H1 (cell line): ENCODE measurements around the gene UQCRQ. TPM values are rescaled to one million over a fixed set of nuclear protein-coding genes. Genes with fewer than 3 reads are reported as not detected.

Experiments used
- CTCF ChIA-PET: fragments of 300-600 bp; sonication (Branson Sonifier 250); formaldehyde crosslinking; loops from one replicate; lab custom pipeline; 2021; ENCODE audit not compliant: partially characterized antibody; lab: Charles Lee
- POLR2A ChIA-PET: fragments of 300-600 bp; sonication (Branson Sonifier 250); formaldehyde crosslinking; loops from one replicate; lab custom pipeline; 2021; ENCODE audit warnings: inconsistent platforms; ENCODE audit not compliant: partially characterized antibody; lab: Charles Lee
- DNase-seq, 2 experiments: peaks; one replicate each; pipeline versions ENCODE4 v3.0.0 to v3.0.0-alpha.2; 2010 to 2022; ENCODE audit warnings: low spot score in 2 of 2, low read depth in 1 of 2, mixed read lengths in 1 of 2
- FAIRE-seq: peaks from 2 replicates; lab custom pipeline; 2011; peaks lifted over from hg19 to GRCh38; lab: Jason Lieb, UNC
- H2AFZ ChIP-seq: 2 replicates; pipeline ENCODE4 v1.8.1; 2012; ENCODE audit warnings: low read length, inconsistent platforms
- H2AK5ac ChIP-seq: 2 replicates; pipeline ENCODE4 v1.6.1; 2013; ENCODE audit warnings: low read depth, low read length
- H2BK120ac ChIP-seq: replicated peaks from 2 replicates; pipeline ENCODE3; 2013; ENCODE audit warnings: low read depth, low read length, inconsistent platforms
- H2BK12ac ChIP-seq: 2 replicates; pipeline ENCODE4 v1.6.1; 2013; ENCODE audit warnings: low read depth, low read length
- H2BK15ac ChIP-seq: 2 replicates; pipeline ENCODE4 v1.6.1; 2013; ENCODE audit warnings: low read length
- H2BK20ac ChIP-seq: 2 replicates; pipeline ENCODE4 v1.6.1; 2013; ENCODE audit warnings: low read length
- H2BK5ac ChIP-seq: 2 replicates; pipeline ENCODE4 v1.6.1; 2013; ENCODE audit warnings: low read depth, low read length
- H3K14ac ChIP-seq: 2 replicates; pipeline ENCODE4 v1.6.1; 2013; ENCODE audit warnings: inconsistent platforms; ENCODE audit not compliant: insufficient read length
- H3K18ac ChIP-seq: 2 replicates; pipeline ENCODE4 v1.6.1; 2013; ENCODE audit warnings: low read length; ENCODE audit errors: extremely low read depth
- H3K23ac ChIP-seq: 2 replicates; pipeline ENCODE4 v1.6.1; 2013; ENCODE audit warnings: inconsistent platforms; ENCODE audit not compliant: insufficient read length
- H3K23me2 ChIP-seq: 2 replicates; pipeline ENCODE4 v1.6.1; 2013; ENCODE audit warnings: low read depth, low read length
- H3K27ac ChIP-seq: 2 replicates; pipeline ENCODE4 v1.6.1; 2011; ENCODE audit warnings: low read depth, low read length, inconsistent platforms
- H3K27me3 ChIP-seq, 4 experiments: replicated peaks in 1 of 4; 1 replicate in 1 of 4; 2 replicates in 3 of 4; pipeline versions ENCODE4 v1.6.1 to v1.8.1; 2011 to 2013; ENCODE audit warnings: low read length in 3 of 4, mild to moderate bottlenecking in 3 of 4, inconsistent platforms in 2 of 4, mixed read lengths in 2 of 4, moderate library complexity in 1 of 4; ENCODE audit not compliant: control insufficient read depth in 3 of 4, insufficient read depth in 3 of 4; ENCODE audit errors: extremely low read depth in 1 of 4
- H3K36me3 ChIP-seq, 4 experiments: 2 replicates each; pipeline versions ENCODE4 v1.6.1 to v1.8.1; 2011 to 2013; ENCODE audit warnings: mild to moderate bottlenecking in 4 of 4, low read length in 3 of 4, moderate library complexity in 2 of 4, control low read depth in 1 of 4, inconsistent platforms in 1 of 4; ENCODE audit not compliant: insufficient read depth in 4 of 4, control insufficient read depth in 2 of 4
- H3K4ac ChIP-seq: replicated peaks from 2 replicates; pipeline ENCODE3; 2013; ENCODE audit warnings: low read length, low read depth, mixed read lengths, inconsistent platforms; ENCODE audit not compliant: insufficient read length
- H3K4me1 ChIP-seq, 4 experiments: replicated peaks in 1 of 4; 1 replicate in 1 of 4; 2 replicates in 3 of 4; pipeline versions ENCODE4 v1.6.1 to v1.8.1; 2011 to 2013; ENCODE audit warnings: low read length in 3 of 4, inconsistent platforms in 2 of 4, mixed read lengths in 1 of 4; ENCODE audit not compliant: insufficient read depth in 4 of 4, control insufficient read depth in 3 of 4
- H3K4me2 ChIP-seq, 2 experiments: 2 replicates each; pipeline versions ENCODE4 v1.6.1 to v1.8.1; 2011 to 2013; ENCODE audit warnings: low read depth in 2 of 2, low read length in 2 of 2, control low read depth in 1 of 2, inconsistent platforms in 1 of 2, mild to moderate bottlenecking in 1 of 2; ENCODE audit not compliant: insufficient read depth in 1 of 2
- H3K4me3 ChIP-seq, 4 experiments: fragments of 200-600, 300-600 bp in 1 of 4; sonication (generic), shearing (Covaris generic), sonication (Bioruptor Twin) in 1 of 4; 2 replicates each; pipeline versions ENCODE4 v1.5.1 to v1.8.1; 2011 to 2016; ENCODE audit warnings: low read length in 4 of 4, low read depth in 3 of 4, control low read depth in 2 of 4, inconsistent platforms in 2 of 4, mild to moderate bottlenecking in 2 of 4, mixed read lengths in 1 of 4, moderate library complexity in 1 of 4; ENCODE audit not compliant: insufficient read depth in 2 of 4; ENCODE audit errors: extremely low read depth in 1 of 4
- H3K56ac ChIP-seq: replicated peaks from 2 replicates; pipeline ENCODE3; 2013; ENCODE audit warnings: low read depth, mild to moderate bottlenecking, mixed read lengths, low read length, inconsistent platforms; ENCODE audit not compliant: insufficient read length
- H3K79me1 ChIP-seq: 2 replicates; pipeline ENCODE4 v1.6.1; 2013; ENCODE audit warnings: low read depth, low read length, control low read depth
- H3K79me2 ChIP-seq, 2 experiments: 2 replicates each; pipeline versions ENCODE4 v1.6.1 to v1.8.1; 2012 to 2013; ENCODE audit warnings: low read length in 2 of 2, mild to moderate bottlenecking in 2 of 2, inconsistent platforms in 1 of 2; ENCODE audit not compliant: insufficient read depth in 2 of 2, control insufficient read depth in 1 of 2
- H3K9ac ChIP-seq, 4 experiments: replicated peaks in 1 of 4; 1 replicate in 1 of 4; 2 replicates in 3 of 4; pipeline versions ENCODE4 v1.6.1 to v1.8.1; 2011 to 2013; ENCODE audit warnings: low read depth in 3 of 4, low read length in 3 of 4, control low read depth in 2 of 4, mild to moderate bottlenecking in 2 of 4, moderate library complexity in 2 of 4, inconsistent platforms in 1 of 4; ENCODE audit errors: extremely low read depth in 1 of 4
- H3K9me3 ChIP-seq, 2 experiments: 2 replicates each; pipeline versions ENCODE4 v1.6.1 to v1.8.1; 2012 to 2013; ENCODE audit warnings: mild to moderate bottlenecking in 2 of 2, moderate library complexity in 2 of 2, control low read depth in 1 of 2, inconsistent platforms in 1 of 2, low read depth in 1 of 2, low read length in 1 of 2, mixed read lengths in 1 of 2; ENCODE audit not compliant: insufficient read depth in 2 of 2
- H4K20me1 ChIP-seq, 2 experiments: replicated peaks in 1 of 2; 2 replicates each; pipeline versions ENCODE3 to v1.8.1; 2011 to 2013; ENCODE audit warnings: inconsistent platforms in 2 of 2, low read length in 2 of 2, mild to moderate bottlenecking in 1 of 2; ENCODE audit not compliant: insufficient read depth in 2 of 2, control insufficient read depth in 1 of 2
- H4K5ac ChIP-seq: 2 replicates; pipeline ENCODE4 v1.6.1; 2013; ENCODE audit warnings: low read length, low read depth, mixed read lengths, inconsistent platforms; ENCODE audit not compliant: insufficient read length
- H4K8ac ChIP-seq: 2 replicates; pipeline ENCODE4 v1.8.0; 2013; ENCODE audit warnings: mild to moderate bottlenecking, moderate library complexity, low read length, inconsistent platforms; ENCODE audit not compliant: insufficient read depth; ENCODE audit errors: extremely low read depth
- H4K91ac ChIP-seq: replicated peaks from 2 replicates; pipeline ENCODE3; 2013; ENCODE audit warnings: low read length, mixed read lengths, inconsistent platforms; ENCODE audit not compliant: insufficient read length
- CBX8 ChIP-seq: fragments of 300-800, 300-1000 bp; sonication (generic); IDR thresholded peaks from 2 replicates; pipeline ENCODE4 v1.7.1; 2016; ENCODE audit warnings: low read depth, low read length, borderline replicate concordance
- KDM1A ChIP-seq: fragments of 200-600, 300-600 bp; sonication (generic); IDR thresholded peaks from 2 replicates; pipeline ENCODE4 v1.7.1; 2016; ENCODE audit warnings: mild to moderate bottlenecking, low read length, borderline replicate concordance
- WGBS, 2 experiments: shearing (Covaris generic) in 1 of 2; methylation state at CpG; one replicate each; pipeline versions ENCODE4 v1.1.6 to v1.1.7; 2013 to 2015; ENCODE audit warnings: low lambda C conversion rate in 2 of 2, mixed read lengths in 2 of 2, inconsistent platforms in 1 of 2, low coverage in 1 of 2, missing lambda C conversion rate in 1 of 2; ENCODE audit not compliant: insufficient replicate concordance in 2 of 2, insufficient coverage in 1 of 2, insufficient read length in 1 of 2; ENCODE audit errors: extremely low coverage in 1 of 2, missing lambda C conversion rate in 1 of 2; 5-methylcytosine and 5-hydroxymethylcytosine counted together
- polyA plus RNA-seq, 7 experiments: library from polyadenylated mRNA; depleted of rRNA in 3 of 7; stranded (reverse) in 5 of 7; unstranded in 2 of 7; fragments of >200 nt in 5 of 7; fragments of 200-250 nt in 2 of 7; gene quantifications; 1 replicate in 5 of 7; 2 replicates in 1 of 7; 4 replicates in 1 of 7; pipeline versions ENCODE4 v1.2.1 to v1.2.3, GENCODE V29; 2011 to 2013; ENCODE audit warnings: missing spikeins in 2 of 7, mixed read lengths in 2 of 7
- total RNA-seq: library from RNA; stranded (reverse); fragmentation: NEBNext Ultra II Directional; extraction: Animal tissue kit (Norgen Biotek cat#: 25700); gene quantifications from 2 replicates; pipeline ENCODE4 v1.2.1, GENCODE V29; 2021

The UQCRQ gene
- total and polyA plus RNA-seq, 2 of the 8 experiments (the other 6 are each of a cell fraction or from before 2014, with no cell fraction given), result 177 to 293 TPM

DNA sequence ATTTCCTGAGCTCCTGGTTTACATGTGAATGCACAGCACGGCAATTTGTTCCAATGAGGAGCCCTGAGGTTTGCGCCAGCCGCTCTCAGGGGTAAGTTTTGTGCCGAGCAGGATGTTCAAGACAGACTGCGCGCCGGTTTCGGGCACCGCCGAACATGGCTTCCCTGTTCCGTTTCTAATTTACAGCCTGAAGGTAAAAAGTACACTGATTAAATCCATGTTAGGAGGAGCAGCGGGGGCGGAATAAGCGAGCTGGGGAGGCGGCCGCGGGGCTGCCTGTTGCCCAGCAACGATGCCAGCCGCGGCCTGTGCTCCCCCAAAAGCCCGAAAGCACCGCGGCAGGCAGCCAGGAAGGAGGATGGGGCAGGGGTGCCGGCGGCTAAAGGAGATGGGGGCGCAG lies 47.0 kb upstream of the UQCRQ start:
- Histone ChIP-seq H2BK15ac (no peak overlapping the region), H2BK5ac (no peak overlapping the region), H2BK20ac (no peak overlapping the region), H3K27me3 (peaks cover 10 to 32% (median 27%) of the 10 kb centered on the region in 4 experiments), H3K27ac (no peak overlapping the region), H3K23ac (no peak overlapping the region), H2BK12ac (no peak overlapping the region), H2AFZ (no peak overlapping the region), H3K18ac (no peak overlapping the region), H3K4me2 (no peak overlapping the region), H3K4me3 (no peak overlapping the region), H2AK5ac (no peak overlapping the region), H3K79me2 (no peaks in the 10 kb centered on the region), H3K9me3 (peaks cover 0 to 9% of the 10 kb centered on the region in 2 experiments; a peak in 2 of 4 replicates), H3K56ac (no peak overlapping the region), H3K4me1 (peaks cover 0 to 9% (median 5%) of the 10 kb centered on the region in 4 experiments; a peak in 6 of 7 replicates), H3K14ac (no peak overlapping the region), H3K9ac (no peak overlapping the region), H3K79me1 (no peaks in the 10 kb centered on the region), H4K5ac (no peak overlapping the region), H4K20me1 (peaks cover 0 to 5% of the 10 kb centered on the region in 2 experiments), H3K4ac (no peak overlapping the region), H4K91ac (no peak overlapping the region), H3K23me2 (peaks cover 6% of the 10 kb centered on the region; the same call in 1 of the 2 replicates), H2BK120ac (no peak overlapping the region), H3K36me3 (peaks cover 0 to 4% (median 0%) of the 10 kb centered on the region in 4 experiments; a peak in 1 of 8 replicates), H4K8ac (no peak overlapping the region)
- no peak for DNase-seq
- ChIA-PET POLR2A (interaction anchor here (0.8 kb wide), 1 partner anchor 9 kb away, joined by 3 read pairs; no protein-coding TSS in a partner anchor), CTCF (interaction anchor here (0.7 to 25.6 kb wide), 28 partner anchors 11 to 433 kb away, joined by 3 to 465 read pairs (median 4); partner anchors contain the start of genes CCNI2, GDF9, IL13 and LEAP2)
- FAIRE-seq, result no peak
- WGBS, 2 experiments, result 80% methylated on average over 26 of the region's 26 CpGs; no CpG with 5 or more reads in 1 of the 2 experiments
- TF ChIP-seq CBX8 (no peak), KDM1A (no peak)
